Panc1 (cell line): ENCODE results near the gene MOV10L1. TPM values are rescaled to one million over a fixed set of nuclear protein-coding genes. Genes with fewer than 3 reads are reported as not detected.

Source experiments
- ATAC-seq: fragments of 200-7000 bp; cut with Tn5 transposase; 2 replicates; pipeline ENCODE4 v1.9.1; 2020; ENCODE audit warnings: mild to moderate bottlenecking, moderate library complexity
- BruUV-seq: library from RNA; stranded (reverse); fragments of 400-500 nt; replicated peaks from 2 replicates; lab custom pipeline; 2021; lab: Mats Ljungman, UMichigan
- CTCF ChIA-PET: fragments of 300-600 bp; sonication (Branson Sonifier 250); formaldehyde crosslinking; loops from one replicate; lab custom pipeline; 2022; ENCODE audit warnings: antibody characterized with exemption; lab: Charles Lee
- POLR2A ChIA-PET: fragments of 300-600 bp; sonication (Branson Sonifier 250); formaldehyde crosslinking; loops from one replicate; lab custom pipeline; 2022; ENCODE audit warnings: antibody characterized with exemption; lab: Charles Lee
- DNase-seq: peaks from one replicate; pipeline ENCODE4 v3.0.0-alpha.2; 2010; ENCODE audit warnings: low read depth, low spot score
- H3K27ac ChIP-seq: 2 replicates; pipeline ENCODE4 v1.5.1; 2011; ENCODE audit warnings: mild to moderate bottlenecking, low read length, inconsistent platforms
- H3K27me3 ChIP-seq: fragments of 200-500 bp; sonication (Bioruptor generic); 2 replicates; pipeline ENCODE4 v1.6.0; 2014; ENCODE audit warnings: low read length, inconsistent platforms; ENCODE audit not compliant: control insufficient read depth, insufficient read depth
- H3K36me3 ChIP-seq: fragments of 200-500 bp; sonication (Bioruptor generic); 2 replicates; pipeline ENCODE4 v1.5.1; 2014; ENCODE audit warnings: inconsistent platforms, mild to moderate bottlenecking, low read length, moderate library complexity; ENCODE audit not compliant: control insufficient read depth, insufficient read depth
- H3K4me1 ChIP-seq: 2 replicates; pipeline ENCODE4 v1.5.1; 2011; ENCODE audit warnings: inconsistent platforms, mild to moderate bottlenecking, low read length, moderate library complexity; ENCODE audit not compliant: control insufficient read depth, insufficient read depth
- H3K4me3 ChIP-seq, 2 experiments: 2 replicates each; pipeline ENCODE4 v1.5.1; 2011 to 2012; ENCODE audit warnings: low read depth in 2 of 2, low read length in 2 of 2, mild to moderate bottlenecking in 2 of 2, inconsistent platforms in 1 of 2, moderate library complexity in 1 of 2
- H3K9me3 ChIP-seq: fragments of 200-500 bp; sonication (Bioruptor generic); 2 replicates; pipeline ENCODE4 v1.5.1; 2014; ENCODE audit warnings: low read depth, mild to moderate bottlenecking, inconsistent platforms, low read length, moderate library complexity; ENCODE audit not compliant: control insufficient read depth, insufficient read depth
- POLR2AphosphoS5 ChIP-seq: IDR thresholded peaks from 2 replicates; pipeline ENCODE4 v1.6.1; 2012; ENCODE audit warnings: mild to moderate bottlenecking, low read depth, low read length, moderate library complexity
- REST ChIP-seq, 2 experiments: IDR thresholded peaks; 2 replicates each; pipeline ENCODE4 v1.6.1; 2011 to 2012; ENCODE audit warnings: low read depth in 2 of 2, control low read depth in 1 of 2, low read length in 1 of 2, mild to moderate bottlenecking in 1 of 2, moderate library complexity in 1 of 2; ENCODE audit not compliant: insufficient read depth in 1 of 2
- SIN3A ChIP-seq: IDR thresholded peaks from 2 replicates; pipeline ENCODE4 v1.6.1; 2012; ENCODE audit warnings: low read depth, mild to moderate bottlenecking, low read length, moderate library complexity, borderline replicate concordance; ENCODE audit not compliant: insufficient read depth
- TCF7L2 ChIP-seq: IDR thresholded peaks from 2 replicates; pipeline ENCODE4 v1.6.1; 2011; ENCODE audit warnings: mild to moderate bottlenecking, low read depth, low read length, inconsistent platforms
- in situ Hi-C: cut with HindIII; loops from 2 replicates; pipeline ENCODE4 v1.10.0; 2016; ENCODE audit warnings: low sequenced_read_pairs, low pct_unique_long_range_greater_than_20kb
- intact Hi-C: fragments of 100-400 bp; cut with micrococcal nuclease; formaldehyde crosslinking; loops from one replicate; pipeline ENCODE4 v1.10.0; 2022; ENCODE audit not compliant: unreplicated experiment
- total RNA-seq: library from RNA; stranded (reverse); gene quantifications from one replicate; pipeline ENCODE4 v1.2.1, GENCODE V29; 2021; ENCODE audit not compliant: unreplicated experiment
- TF ChIP-seq, protein P1 (sequence below): fragments of 450-650 bp; IDR thresholded peaks from 2 replicates; pipeline ENCODE4 v1.5.1; 2017; ENCODE audit warnings: mild to moderate bottlenecking

The MOV10L1 gene
- total RNA-seq, 1 experiment from 2014 or later, result 0.10 TPM

- no peaks in the 10 kb centered on the region for H3K36me3 ChIP-seq
- no peak overlapping the region for H3K27ac ChIP-seq
- ATAC-seq (no peak), DNase-seq (no peak)
- no peaks in the 10 kb centered on the region for H3K27me3 ChIP-seq
- TF ChIP-seq TCF7L2, result no peak
- no peak overlapping the region for H3K4me3 ChIP-seq
- in situ Hi-C loops (no loop called here), intact Hi-C loops (loop anchor here (5.0 kb wide), 1 partner anchor 47 kb away; no protein-coding TSS in a partner anchor)
- CTCF ChIA-PET, result no interaction called here
- peaks cover 22% of the 10 kb centered on the region for H3K4me1 ChIP-seq
- POLR2A ChIA-PET, result no interaction called here
- BruUV-seq, result no TSS peak
- no peaks in the 10 kb centered on the region for H3K9me3 ChIP-seq
Observed at GRCh38 chr22:50194037-50194805, 104.4 kb downstream of the MOV10L1 start.

DNA sequence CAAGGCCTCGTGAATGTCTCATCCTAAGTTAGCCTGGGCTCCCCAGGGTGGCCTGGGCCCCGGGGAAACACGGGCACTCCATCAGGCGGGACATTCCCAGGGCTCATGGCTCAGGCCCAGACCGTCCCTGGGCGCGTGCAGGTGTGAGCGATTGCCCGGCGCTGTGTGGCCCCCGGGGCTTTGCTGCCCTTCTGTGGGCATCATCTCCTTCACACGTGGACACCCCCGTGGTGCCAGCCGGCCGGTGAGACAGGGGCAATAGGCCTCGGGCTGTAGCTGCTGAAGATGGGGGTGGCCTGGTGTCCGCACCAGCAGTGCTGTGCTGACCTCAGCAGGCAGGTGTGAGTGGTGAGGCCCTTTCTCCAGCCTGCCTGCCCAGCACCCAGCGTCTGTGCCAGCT, 106.5 kb downstream of the MOV10L1 start:
- in situ Hi-C loops, result no loop called here
- H3K4me3 ChIP-seq, result no peak overlapping the region
- CTCF ChIA-PET, result no interaction called here
- POLR2A ChIA-PET, result no interaction called here
- H3K27ac ChIP-seq, result no peak overlapping the region
- no TSS peak for BruUV-seq
- ATAC-seq (no peak), DNase-seq (no peak)
- H3K36me3 ChIP-seq, result no peaks in the 10 kb centered on the region; the same call in 1 of the 2 replicates
- peaks cover 10% of the 10 kb centered on the region for H3K4me1 ChIP-seq
- no peaks in the 10 kb centered on the region for H3K9me3 ChIP-seq
- no peaks in the 10 kb centered on the region for H3K27me3 ChIP-seq
- intact Hi-C loops, result no loop called here
- no peak for TF ChIP-seq POLR2AphosphoS5
- no peak for TF ChIP-seq SIN3A
- TF ChIP-seq, protein P1, sequence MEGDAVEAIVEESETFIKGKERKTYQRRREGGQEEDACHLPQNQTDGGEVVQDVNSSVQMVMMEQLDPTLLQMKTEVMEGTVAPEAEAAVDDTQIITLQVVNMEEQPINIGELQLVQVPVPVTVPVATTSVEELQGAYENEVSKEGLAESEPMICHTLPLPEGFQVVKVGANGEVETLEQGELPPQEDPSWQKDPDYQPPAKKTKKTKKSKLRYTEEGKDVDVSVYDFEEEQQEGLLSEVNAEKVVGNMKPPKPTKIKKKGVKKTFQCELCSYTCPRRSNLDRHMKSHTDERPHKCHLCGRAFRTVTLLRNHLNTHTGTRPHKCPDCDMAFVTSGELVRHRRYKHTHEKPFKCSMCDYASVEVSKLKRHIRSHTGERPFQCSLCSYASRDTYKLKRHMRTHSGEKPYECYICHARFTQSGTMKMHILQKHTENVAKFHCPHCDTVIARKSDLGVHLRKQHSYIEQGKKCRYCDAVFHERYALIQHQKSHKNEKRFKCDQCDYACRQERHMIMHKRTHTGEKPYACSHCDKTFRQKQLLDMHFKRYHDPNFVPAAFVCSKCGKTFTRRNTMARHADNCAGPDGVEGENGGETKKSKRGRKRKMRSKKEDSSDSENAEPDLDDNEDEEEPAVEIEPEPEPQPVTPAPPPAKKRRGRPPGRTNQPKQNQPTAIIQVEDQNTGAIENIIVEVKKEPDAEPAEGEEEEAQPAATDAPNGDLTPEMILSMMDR, result no peak
- no peak for TF ChIP-seq REST (IDR thresholded peaks at IDR 0.05; ENCODE audit: insufficient read depth in 1 of 2, low read depth in 2 of 2, low read length in 1 of 2)
- no peak for TF ChIP-seq TCF7L2
